GM13977 (cell line): Measurements from ENCODE around the gene CTBP2.

Source experiments
- DNase-seq: peaks from one replicate; pipeline ENCODE4 v3.0.0; 2012; ENCODE audit warnings: low spot score
- CTCF ChIP-seq: IDR thresholded peaks from 2 replicates; pipeline ENCODE4 v1.5.1; 2012; ENCODE audit warnings: mild to moderate bottlenecking, control low read depth; ENCODE audit not compliant: insufficient read depth; ENCODE audit errors: extremely low read depth, missing control alignments
- in situ Hi-C: fragments of 300-500 bp; cut with MboI; formaldehyde crosslinking; loops from one replicate; pipeline ENCODE4 v1.12.0; 2022; ENCODE audit warnings: low sequenced_read_pairs, low pct_unique_long_range_greater_than_20kb, mixed read lengths, inconsistent platforms; ENCODE audit not compliant: unreplicated experiment

Gene CTBP2

GRCh38 chr10:125103924-125104323 lies 56.4 kb downstream of the CTBP2 start:
- DNase-seq = no peak
- in situ Hi-C loops = no loop called here

GRCh38 chr10:125103466-125103865 lies 56.9 kb downstream of the CTBP2 start:
- no peak for TF ChIP-seq CTCF
- in situ Hi-C loops = no loop called here
- no peak for DNase-seq

More at GRCh38 chr10:125103924-125104323, 56.4 kb downstream of the CTBP2 start:
- TF ChIP-seq CTCF = no peak

- no peak for DNase-seq
- TF ChIP-seq CTCF = no peak
- in situ Hi-C loops = no loop called here
Observed at GRCh38 chr10:125102821-125103220, 57.5 kb downstream of the CTBP2 start.

GRCh38 chr10:125102246-125102645 lies 58.1 kb downstream of the CTBP2 start:
- DNase-seq = no peak
- no peak for TF ChIP-seq CTCF

GRCh38 chr10:125101581-125101980 lies 58.8 kb downstream of the CTBP2 start:
- TF ChIP-seq CTCF = no peak
- DNase-seq = no peak
- in situ Hi-C loops = no loop called here

More at GRCh38 chr10:125102246-125102645, 58.1 kb downstream of the CTBP2 start:
- in situ Hi-C loops = no loop called here

- no peak for DNase-seq
- no peak for TF ChIP-seq CTCF
- in situ Hi-C loops = no loop called here
Observed at GRCh38 chr10:125101049-125101448, 59.3 kb downstream of the CTBP2 start.
